ENCODE data around the gene TNIK. TPM values are rescaled to one million over a fixed set of nuclear protein-coding genes. Genes with fewer than 3 reads are reported as not detected.

Gene TNIK
- total and polyA plus RNA-seq, 8 donors, result 2.1 to 40.2 (median 10.1) TPM

GRCh38 chr3:171313702-171314101 lies 146.5 kb downstream of the TNIK start:
- DNase-seq, result no peak
- H3K27ac ChIP-seq, result no peak overlapping the region
- H3K36me3 ChIP-seq, result no peaks in the 10 kb centered on the region
- TF ChIP-seq POLR2AphosphoS5 (IDR thresholded peaks at IDR 0.05) (no peak), POLR2A (IDR thresholded peaks at IDR 0.05) (no peak), EP300 (IDR thresholded peaks at IDR 0.05) (no peak)
- TF ChIP-seq, protein P1, sequence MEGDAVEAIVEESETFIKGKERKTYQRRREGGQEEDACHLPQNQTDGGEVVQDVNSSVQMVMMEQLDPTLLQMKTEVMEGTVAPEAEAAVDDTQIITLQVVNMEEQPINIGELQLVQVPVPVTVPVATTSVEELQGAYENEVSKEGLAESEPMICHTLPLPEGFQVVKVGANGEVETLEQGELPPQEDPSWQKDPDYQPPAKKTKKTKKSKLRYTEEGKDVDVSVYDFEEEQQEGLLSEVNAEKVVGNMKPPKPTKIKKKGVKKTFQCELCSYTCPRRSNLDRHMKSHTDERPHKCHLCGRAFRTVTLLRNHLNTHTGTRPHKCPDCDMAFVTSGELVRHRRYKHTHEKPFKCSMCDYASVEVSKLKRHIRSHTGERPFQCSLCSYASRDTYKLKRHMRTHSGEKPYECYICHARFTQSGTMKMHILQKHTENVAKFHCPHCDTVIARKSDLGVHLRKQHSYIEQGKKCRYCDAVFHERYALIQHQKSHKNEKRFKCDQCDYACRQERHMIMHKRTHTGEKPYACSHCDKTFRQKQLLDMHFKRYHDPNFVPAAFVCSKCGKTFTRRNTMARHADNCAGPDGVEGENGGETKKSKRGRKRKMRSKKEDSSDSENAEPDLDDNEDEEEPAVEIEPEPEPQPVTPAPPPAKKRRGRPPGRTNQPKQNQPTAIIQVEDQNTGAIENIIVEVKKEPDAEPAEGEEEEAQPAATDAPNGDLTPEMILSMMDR (IDR thresholded peaks at IDR 0.05), result no peak
- no peaks in the 10 kb centered on the region for H3K27me3 ChIP-seq
- WGBS, 5 donors, result 76 to 97% (median 95%) methylated on average over 7 of the region's 7 CpGs
- H3K4me1 ChIP-seq, result peaks cover 0 to 9% (median 0%) of the 10 kb centered on the region in 4 donors
- no peaks in the 10 kb centered on the region for H3K9me3 ChIP-seq
- intact Hi-C loops (cut with DNase I; ENCODE audit: low total_unique reads), result no loop called here
- no peak overlapping the region for H3K4me3 ChIP-seq

DNA sequence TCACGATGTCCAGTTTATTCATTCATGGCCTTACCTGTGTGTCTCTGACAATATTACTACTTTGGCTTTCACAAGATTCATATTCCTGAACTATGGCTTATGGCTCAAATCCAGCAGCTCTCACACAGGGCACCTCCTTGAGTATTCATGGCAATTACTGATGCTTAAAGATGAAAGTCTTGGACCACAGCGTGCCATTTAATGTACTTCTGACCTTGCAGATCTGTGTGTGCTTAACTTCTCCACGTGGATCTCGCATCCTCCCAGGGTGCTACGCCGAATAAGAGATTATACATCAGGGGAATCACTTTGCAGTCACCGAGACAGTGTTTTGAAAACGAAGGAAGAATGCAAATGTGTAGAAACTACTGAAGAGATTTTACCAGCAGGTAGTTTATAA lies 147.5 kb downstream of the TNIK start:
- no peak overlapping the region for H3K4me3 ChIP-seq
- no peaks in the 10 kb centered on the region for H3K9me3 ChIP-seq
- 85 to 93% (median 91%) methylated on average over 8 of the region's 8 CpGs for WGBS, 5 donors
- TF ChIP-seq EP300 (IDR thresholded peaks at IDR 0.05) (no peak), POLR2A (IDR thresholded peaks at IDR 0.05) (no peak), POLR2AphosphoS5 (IDR thresholded peaks at IDR 0.05) (no peak)
- TF ChIP-seq, protein P1 (IDR thresholded peaks at IDR 0.05), result no peak
- no peaks in the 10 kb centered on the region for H3K27me3 ChIP-seq
- H3K4me1 ChIP-seq, result peaks cover 0 to 9% (median 0%) of the 10 kb centered on the region in 4 donors
- intact Hi-C loops (cut with DNase I; ENCODE audit: low total_unique reads), result no loop called here
- no peaks in the 10 kb centered on the region for H3K36me3 ChIP-seq
- H3K27ac ChIP-seq, result no peak overlapping the region
- DNase-seq, result no peak

- Histone ChIP-seq H3K4me1 (peaks cover 0 to 9% (median 2%) of the 10 kb centered on the region in 4 donors), H3K9me3 (no peaks in the 10 kb centered on the region), H3K27ac (no peak overlapping the region), H3K4me3 (no peak overlapping the region), H3K36me3 (no peaks in the 10 kb centered on the region), H3K27me3 (no peaks in the 10 kb centered on the region)
- DNase-seq, result no peak
- intact Hi-C loops (cut with DNase I; ENCODE audit: low total_unique reads), result no loop called here
- 53 to 76% (median 69%) methylated on average over 6 of the region's 6 CpGs for WGBS, 5 donors
- TF ChIP-seq EP300 (IDR thresholded peaks at IDR 0.05) (no peak), POLR2A (IDR thresholded peaks at IDR 0.05) (no peak), POLR2AphosphoS5 (IDR thresholded peaks at IDR 0.05) (no peak)
- TF ChIP-seq, protein P1 (IDR thresholded peaks at IDR 0.05), result no peak
Measured at GRCh38 chr3:171311784-171312183, 148.4 kb downstream of the TNIK start.

DNA sequence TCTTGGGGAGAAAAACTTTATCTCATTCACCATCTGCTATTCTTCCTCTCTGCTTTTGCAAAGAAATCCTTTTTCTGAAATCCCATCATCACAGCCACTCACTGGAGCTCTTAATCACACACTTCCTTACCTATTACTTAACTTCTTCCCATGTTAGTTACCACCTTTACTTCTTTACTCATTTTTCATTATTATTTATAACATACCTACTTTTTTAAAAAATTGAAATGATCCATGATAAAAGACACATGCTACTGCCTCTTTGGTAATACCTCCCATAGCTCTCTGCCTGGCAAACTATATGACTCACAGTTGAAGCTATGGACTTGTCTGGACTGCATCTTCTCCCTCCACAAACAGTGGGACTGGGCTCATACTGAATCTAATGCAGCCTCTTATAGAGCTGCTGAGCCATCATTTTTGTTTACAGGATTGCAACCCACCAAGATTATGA lies 150.3 kb downstream of the TNIK start:
- peak in 1 of 2 donors; percentile 26 for DNase-seq
- Histone ChIP-seq H3K9me3 (no peaks in the 10 kb centered on the region), H3K27me3 (no peaks in the 10 kb centered on the region), H3K27ac (no peak overlapping the region), H3K4me1 (peaks cover 0 to 14% (median 3%) of the 10 kb centered on the region in 4 donors), H3K36me3 (no peaks in the 10 kb centered on the region), H3K4me3 (no peak overlapping the region)
- intact Hi-C loops (cut with DNase I; ENCODE audit: low total_unique reads), result no loop called here
- TF ChIP-seq POLR2A (IDR thresholded peaks at IDR 0.05) (no peak), EP300 (IDR thresholded peaks at IDR 0.05) (no peak), POLR2AphosphoS5 (IDR thresholded peaks at IDR 0.05) (no peak)
- TF ChIP-seq, protein P1 (IDR thresholded peaks at IDR 0.05), result no peak

Data from stomach (tissue), 9 donors.